Embryonic facial prominence (tissue), 1 donor: ENCODE data around the gene TNFRSF1A.

Source experiments
- DNase-seq: peaks from one replicate; pipeline ENCODE4 v3.0.0-alpha.2; 2016; ENCODE audit errors: extremely low spot score

The TNFRSF1A gene

GRCh38 chr12:6341417-6342139, at the start of gene TNFRSF1A:
TSS of gene TNFRSF1A (minus strand) at chr12:6342076. CDS start at chr12:6341814, 262 bp downstream.
- DNase-seq, result peak; percentile 85

- DNase-seq, result no peak
Measured at GRCh38 chr12:6391013-6391412, 49.1 kb upstream of the TNFRSF1A start.

GRCh38 chr12:6390084-6390799, 48.4 kb upstream of the TNFRSF1A start:
- DNase-seq, result no peak

- no peak for DNase-seq
Measured at GRCh38 chr12:6387541-6387940, 45.7 kb upstream of the TNFRSF1A start.

GRCh38 chr12:6386491-6386890, 44.6 kb upstream of the TNFRSF1A start:
- no peak for DNase-seq

GRCh38 chr12:6386038-6386437, 44.2 kb upstream of the TNFRSF1A start:
- DNase-seq, result no peak

- no peak for DNase-seq
Measured at GRCh38 chr12:6384499-6385436, 42.9 kb upstream of the TNFRSF1A start.

- peak; percentile 43 for DNase-seq
Measured at GRCh38 chr12:6383572-6384498, 42.0 kb upstream of the TNFRSF1A start, which contains the start of gene LTBR. TSS of gene LTBR (plus strand) at chr12:6384162. CDS start at chr12:6384359, 197 bp downstream.

- DNase-seq, result no peak
Measured at GRCh38 chr12:6382982-6383381, 41.1 kb upstream of the TNFRSF1A start.

- no peak for DNase-seq
Measured at GRCh38 chr12:6382371-6382770, 40.5 kb upstream of the TNFRSF1A start.

GRCh38 chr12:6380141-6381121, 38.6 kb upstream of the TNFRSF1A start:
- DNase-seq, result no peak

GRCh38 chr12:6378709-6379472, 37.0 kb upstream of the TNFRSF1A start:
- DNase-seq, result no peak

GRCh38 chr12:6377667-6377994, 35.8 kb upstream of the TNFRSF1A start:
- DNase-seq, result no peak

GRCh38 chr12:6376870-6377666, 35.2 kb upstream of the TNFRSF1A start:
- DNase-seq, result no peak

- DNase-seq, result no peak
Measured at GRCh38 chr12:6376079-6376869, 34.4 kb upstream of the TNFRSF1A start.

GRCh38 chr12:6375269-6376078, 33.6 kb upstream of the TNFRSF1A start, which contains the start of gene SCNN1A:
TSS of gene SCNN1A (minus strand) at chr12:6375563. CDS start at chr12:6374783, 780 bp downstream.
- no peak for DNase-seq
